ENCODE data around the gene NPFFR1.
"Not testable (repeated sequence)": the region's sequence is repeated elsewhere in the genome, so short reads cannot be mapped to it uniquely, and the experiment has no call there.

The NPFFR1 gene

GRCh38 chr10:70284542-70285475 lies 1.0 kb upstream of the NPFFR1 start:
- no peak for DNase-seq

GRCh38 chr10:70283071-70283444 lies 746 bp downstream of the NPFFR1 start:
- DNase-seq, result no peak

GRCh38 chr10:70281609-70282008 lies 2.2 kb downstream of the NPFFR1 start:
- DNase-seq, result no peak

- DNase-seq, result no peak
Observed at GRCh38 chr10:70280099-70280498, 3.7 kb downstream of the NPFFR1 start.

- DNase-seq, result no peak
Observed at GRCh38 chr10:70277396-70278030, 6.3 kb downstream of the NPFFR1 start.

- DNase-seq, result no peak
Observed at GRCh38 chr10:70274643-70275042, 9.2 kb downstream of the NPFFR1 start.

GRCh38 chr10:70272925-70273316 lies 10.9 kb downstream of the NPFFR1 start:
- DNase-seq, result no peak

- DNase-seq, result no peak
Observed at GRCh38 chr10:70271996-70272924, 11.5 kb downstream of the NPFFR1 start.

- no peak for DNase-seq
Observed at GRCh38 chr10:70270952-70271351, 12.9 kb downstream of the NPFFR1 start.

GRCh38 chr10:70269741-70270140 lies 14.1 kb downstream of the NPFFR1 start:
- no peak for DNase-seq

GRCh38 chr10:70268376-70268775 lies 15.4 kb downstream of the NPFFR1 start:
- DNase-seq, result no peak

GRCh38 chr10:70267161-70267933 lies 16.5 kb downstream of the NPFFR1 start:
- no peak for DNase-seq

- DNase-seq, result no peak
Observed at GRCh38 chr10:70266701-70267100, 17.1 kb downstream of the NPFFR1 start.

GRCh38 chr10:70266056-70266455 lies 17.7 kb downstream of the NPFFR1 start:
- DNase-seq, result no peak

- no peak for DNase-seq
Observed at GRCh38 chr10:70265032-70265689, 18.6 kb downstream of the NPFFR1 start.

- DNase-seq, result no peak
Observed at GRCh38 chr10:70260734-70261133, 23.1 kb downstream of the NPFFR1 start.

- no peak for DNase-seq
Observed at GRCh38 chr10:70260259-70260658, 23.5 kb downstream of the NPFFR1 start.

GRCh38 chr10:70258216-70258615 lies 25.6 kb downstream of the NPFFR1 start:
- DNase-seq, result no peak

GRCh38 chr10:70257816-70258215 lies 26.0 kb downstream of the NPFFR1 start:
- DNase-seq, result not testable (repeated sequence)

- DNase-seq, result no peak
Observed at GRCh38 chr10:70256463-70256862, 27.3 kb downstream of the NPFFR1 start.
